Neural progenitor cell (in vitro differentiated cells): ENCODE results near the gene CCDC85C. TPM values are rescaled to one million over a fixed set of nuclear protein-coding genes. Genes with fewer than 3 reads are reported as not detected.

Experiments used
- DNase-seq: peaks from one replicate; pipeline ENCODE4 v3.0.0-alpha.2; 2016; ENCODE audit warnings: low spot score
- H2AFZ ChIP-seq: fragments of 200-600 bp; sonication (generic); replicated peaks from 2 replicates; pipeline ENCODE4 v1.6.1; 2016; ENCODE audit warnings: antibody characterized with exemption
- H3F3A ChIP-seq: fragments of 200-600 bp; sonication (generic); 2 replicates; pipeline ENCODE4 v1.6.1; 2016; ENCODE audit warnings: antibody characterized with exemption, low read depth
- H3K27ac ChIP-seq: fragments of 200-600 bp; sonication (generic); 2 replicates; pipeline ENCODE4 v1.5.1; 2016; ENCODE audit warnings: mild to moderate bottlenecking
- H3K27me3 ChIP-seq: fragments of 200-600 bp; sonication (generic); 2 replicates; pipeline ENCODE4 v1.6.1; 2016; ENCODE audit warnings: mild to moderate bottlenecking, moderate library complexity
- H3K36me3 ChIP-seq: fragments of 200-600 bp; sonication (generic); 2 replicates; pipeline ENCODE4 v1.5.1; 2016
- H3K4me1 ChIP-seq: fragments of 200-600 bp; sonication (generic); 2 replicates; pipeline ENCODE4 v1.6.1; 2016; ENCODE audit warnings: mixed run types
- H3K4me2 ChIP-seq: fragments of 200-600 bp; sonication (generic); 2 replicates; pipeline ENCODE4 v1.6.1; 2016
- H3K4me3 ChIP-seq: fragments of 200-600 bp; sonication (generic); 2 replicates; pipeline ENCODE4 v1.5.1; 2016
- H3K79me2 ChIP-seq: fragments of 200-600 bp; sonication (generic); 2 replicates; pipeline ENCODE4 v1.6.1; 2016; ENCODE audit warnings: low read depth
- H3K9ac ChIP-seq: fragments of 200-600 bp; sonication (generic); 2 replicates; pipeline ENCODE4 v1.6.1; 2016
- H3K9me3 ChIP-seq: fragments of 200-600 bp; sonication (generic); 2 replicates; pipeline ENCODE4 v1.5.1; 2016; ENCODE audit warnings: low read depth
- H4K20me1 ChIP-seq: fragments of 200-600 bp; sonication (generic); 2 replicates; pipeline ENCODE4 v1.6.1; 2016; ENCODE audit warnings: low read depth
- H3K27ac Mint-ChIP-seq: 3 replicates; pipeline ENCODE4 v1.8.0; 2021; ENCODE audit warnings: mixed read lengths
- H3K27me3 Mint-ChIP-seq: 2 replicates; pipeline ENCODE4 v1.8.0; 2022; ENCODE audit warnings: low read depth, mild to moderate bottlenecking, inconsistent platforms, moderate library complexity, mixed read lengths; ENCODE audit not compliant: insufficient read depth
- H3K36me3 Mint-ChIP-seq: 3 replicates; pipeline ENCODE4 v1.8.0; 2021; ENCODE audit warnings: mixed read lengths
- H3K4me1 Mint-ChIP-seq: 3 replicates; pipeline ENCODE4 v1.8.0; 2021; ENCODE audit warnings: mixed read lengths
- H3K4me3 Mint-ChIP-seq: 3 replicates; pipeline ENCODE4 v1.8.0; 2021; ENCODE audit warnings: mild to moderate bottlenecking, moderate library complexity, mixed read lengths
- H3K9me3 Mint-ChIP-seq: 3 replicates; pipeline ENCODE4 v1.8.0; 2020; ENCODE audit warnings: mixed read lengths
- EZH2 ChIP-seq: fragments of 200-600 bp; sonication (generic); IDR thresholded peaks from 2 replicates; pipeline ENCODE4 v1.6.1; 2017; ENCODE audit warnings: antibody characterized with exemption, mild to moderate bottlenecking, moderate library complexity
- EZH2phosphoT487 ChIP-seq: fragments of 200-600 bp; sonication (generic); IDR thresholded peaks from 2 replicates; pipeline ENCODE4 v1.6.1; 2017; ENCODE audit warnings: antibody characterized with exemption
- total RNA-seq: library from RNA; depleted of rRNA; stranded (reverse); fragments of >200 nt; gene quantifications from 2 replicates; pipeline ENCODE4 v1.2.3, GENCODE V29; 2015; ENCODE audit warnings: low replicate concordance
- TF ChIP-seq, protein P1 (sequence below): fragments of 200-600 bp; sonication (generic); IDR thresholded peaks from 2 replicates; pipeline ENCODE4 v1.5.1; 2017; ENCODE audit warnings: antibody characterized with exemption, mild to moderate bottlenecking

Gene CCDC85C
- total RNA-seq, 1 donor from 2014 or later, result 19.0 TPM

DNA sequence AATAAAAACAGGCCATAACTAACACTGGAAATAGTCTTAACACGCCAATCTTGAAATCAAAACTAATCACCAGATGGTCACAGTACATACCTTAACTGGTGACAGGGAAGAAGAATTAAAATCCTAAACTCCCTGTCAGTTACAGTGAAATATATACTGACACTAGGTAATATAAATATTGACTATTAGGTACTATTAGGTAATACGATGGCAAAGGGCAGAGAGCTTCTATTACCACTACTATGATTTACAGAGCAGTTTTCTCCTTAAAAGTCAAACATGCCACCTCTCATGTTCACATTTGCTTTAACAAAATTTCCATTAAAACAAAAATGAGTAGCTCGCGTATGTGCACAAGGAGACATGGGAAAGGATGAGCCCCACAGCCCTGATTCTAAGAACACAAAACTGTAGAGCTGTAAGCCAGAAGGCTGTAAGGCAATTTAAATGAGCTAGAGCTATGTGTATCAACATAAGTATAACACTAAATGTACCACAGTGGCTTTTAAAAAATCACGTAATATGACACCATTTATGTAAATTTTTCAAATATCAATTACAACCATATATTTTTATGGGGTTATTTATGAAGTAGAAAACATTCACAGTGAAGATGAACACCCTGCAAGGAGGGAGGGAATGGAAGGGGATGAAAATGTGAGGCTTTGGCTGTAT is 142.5 kb downstream of the CCDC85C start:
- H3K27me3 ChIP-seq, result no peaks in the 10 kb centered on the region
- Mint-ChIP-seq H3K27ac (no peak overlapping the region), H3K27me3 (peaks cover 2% of the 10 kb centered on the region), H3K36me3 (peaks cover 25% of the 10 kb centered on the region), H3K9me3 (no peaks in the 10 kb centered on the region), H3K4me3 (no peak overlapping the region), H3K4me1 (peaks cover 4% of the 10 kb centered on the region)
- H3K9ac ChIP-seq, result no peak overlapping the region
- peaks cover 8% of the 10 kb centered on the region for H3K36me3 ChIP-seq
- H3K4me2 ChIP-seq, result no peak overlapping the region
- H3K27ac ChIP-seq, result no peak overlapping the region
- no peaks in the 10 kb centered on the region for H3K4me1 ChIP-seq
- H4K20me1 ChIP-seq, result peaks cover 35% of the 10 kb centered on the region
- H3F3A ChIP-seq, result no peaks in the 10 kb centered on the region
- DNase-seq, result no peak
- H3K79me2 ChIP-seq, result peaks cover 19% of the 10 kb centered on the region
- no peak overlapping the region for H3K4me3 ChIP-seq
- no peak overlapping the region for H2AFZ ChIP-seq
- no peak for TF ChIP-seq EZH2phosphoT487
- TF ChIP-seq, protein P1, sequence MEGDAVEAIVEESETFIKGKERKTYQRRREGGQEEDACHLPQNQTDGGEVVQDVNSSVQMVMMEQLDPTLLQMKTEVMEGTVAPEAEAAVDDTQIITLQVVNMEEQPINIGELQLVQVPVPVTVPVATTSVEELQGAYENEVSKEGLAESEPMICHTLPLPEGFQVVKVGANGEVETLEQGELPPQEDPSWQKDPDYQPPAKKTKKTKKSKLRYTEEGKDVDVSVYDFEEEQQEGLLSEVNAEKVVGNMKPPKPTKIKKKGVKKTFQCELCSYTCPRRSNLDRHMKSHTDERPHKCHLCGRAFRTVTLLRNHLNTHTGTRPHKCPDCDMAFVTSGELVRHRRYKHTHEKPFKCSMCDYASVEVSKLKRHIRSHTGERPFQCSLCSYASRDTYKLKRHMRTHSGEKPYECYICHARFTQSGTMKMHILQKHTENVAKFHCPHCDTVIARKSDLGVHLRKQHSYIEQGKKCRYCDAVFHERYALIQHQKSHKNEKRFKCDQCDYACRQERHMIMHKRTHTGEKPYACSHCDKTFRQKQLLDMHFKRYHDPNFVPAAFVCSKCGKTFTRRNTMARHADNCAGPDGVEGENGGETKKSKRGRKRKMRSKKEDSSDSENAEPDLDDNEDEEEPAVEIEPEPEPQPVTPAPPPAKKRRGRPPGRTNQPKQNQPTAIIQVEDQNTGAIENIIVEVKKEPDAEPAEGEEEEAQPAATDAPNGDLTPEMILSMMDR, result no peak
- H3K9me3 ChIP-seq, result no peaks in the 10 kb centered on the region

- no peak overlapping the region for H3K9ac ChIP-seq
- H2AFZ ChIP-seq, result no peak overlapping the region
- Mint-ChIP-seq H3K27me3 (peaks cover 2% of the 10 kb centered on the region), H3K27ac (no peak overlapping the region), H3K4me1 (peaks cover 4% of the 10 kb centered on the region), H3K9me3 (no peaks in the 10 kb centered on the region), H3K4me3 (no peak overlapping the region), H3K36me3 (peaks cover 26% of the 10 kb centered on the region)
- no peaks in the 10 kb centered on the region for H3K4me1 ChIP-seq
- TF ChIP-seq EZH2phosphoT487, result no peak
- TF ChIP-seq EZH2, result no peak
- TF ChIP-seq, protein P1, result no peak
- H3K27ac ChIP-seq, result no peak overlapping the region
- DNase-seq, result no peak
- H3K4me3 ChIP-seq, result no peak overlapping the region
- H3K9me3 ChIP-seq, result no peaks in the 10 kb centered on the region
- H3K79me2 ChIP-seq, result peaks cover 12% of the 10 kb centered on the region
- H3K27me3 ChIP-seq, result no peaks in the 10 kb centered on the region
- H4K20me1 ChIP-seq, result peaks cover 34% of the 10 kb centered on the region
- H3F3A ChIP-seq, result no peaks in the 10 kb centered on the region
- H3K4me2 ChIP-seq, result no peak overlapping the region
- peaks cover 8% of the 10 kb centered on the region for H3K36me3 ChIP-seq
These were observed 143.2 kb downstream of the CCDC85C start for GRCh38 chr14:99460793-99461192.

- Mint-ChIP-seq H3K36me3 (peaks cover 30% of the 10 kb centered on the region), H3K4me3 (no peak overlapping the region), H3K27me3 (peaks cover 2% of the 10 kb centered on the region), H3K27ac (no peak overlapping the region), H3K4me1 (peaks cover 4% of the 10 kb centered on the region), H3K9me3 (no peaks in the 10 kb centered on the region)
- H3K36me3 ChIP-seq, result peaks cover 8% of the 10 kb centered on the region
- H3K4me2 ChIP-seq, result no peak overlapping the region
- peaks cover 28% of the 10 kb centered on the region for H4K20me1 ChIP-seq
- H3K9me3 ChIP-seq, result no peaks in the 10 kb centered on the region
- H3K27ac ChIP-seq, result no peak overlapping the region
- no peak overlapping the region for H3K4me3 ChIP-seq
- H3K79me2 ChIP-seq, result peaks cover 6% of the 10 kb centered on the region
- no peak overlapping the region for H2AFZ ChIP-seq
- no peak overlapping the region for H3K9ac ChIP-seq
- no peaks in the 10 kb centered on the region for H3F3A ChIP-seq
- no peak for DNase-seq
- H3K4me1 ChIP-seq, result no peaks in the 10 kb centered on the region
- H3K27me3 ChIP-seq, result no peaks in the 10 kb centered on the region
- TF ChIP-seq EZH2phosphoT487 (no peak), EZH2 (no peak)
- TF ChIP-seq, protein P1, result no peak
These were observed 144.4 kb downstream of the CCDC85C start for GRCh38 chr14:99459481-99460100.
